Raji (cell line): Measurements from ENCODE around the gene PEX10.

Experiments
- POLR2A ChIP-seq: IDR thresholded peaks from 2 replicates; pipeline ENCODE4 v1.6.1; 2011; ENCODE audit warnings: low read depth, low read length, control low read depth; ENCODE audit not compliant: insufficient read depth

Gene PEX10

DNA sequence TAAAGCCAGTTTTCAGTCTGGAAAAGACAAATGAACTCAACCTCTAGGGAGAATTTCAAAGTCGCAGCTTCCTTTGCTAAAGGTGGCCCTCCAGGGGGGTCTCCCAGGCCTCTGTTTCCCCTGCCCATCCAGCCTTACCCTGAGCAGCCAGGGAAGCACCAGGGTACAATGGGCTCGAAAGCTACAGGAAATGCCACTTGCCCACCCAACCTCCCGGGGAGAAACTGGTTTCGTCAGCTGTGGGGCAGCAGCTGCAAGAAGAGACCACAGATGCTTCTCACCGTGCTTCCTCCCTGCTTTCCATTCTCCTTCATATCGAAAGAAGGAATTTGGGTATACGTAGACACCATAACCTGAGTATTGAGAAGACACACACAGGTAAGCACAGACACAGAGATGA lies 22.7 kb downstream of the PEX10 start:
- no peak for TF ChIP-seq POLR2A

GRCh38 chr1:2388004-2388913 lies 24.1 kb downstream of the PEX10 start:
- TF ChIP-seq POLR2A: no peak

DNA sequence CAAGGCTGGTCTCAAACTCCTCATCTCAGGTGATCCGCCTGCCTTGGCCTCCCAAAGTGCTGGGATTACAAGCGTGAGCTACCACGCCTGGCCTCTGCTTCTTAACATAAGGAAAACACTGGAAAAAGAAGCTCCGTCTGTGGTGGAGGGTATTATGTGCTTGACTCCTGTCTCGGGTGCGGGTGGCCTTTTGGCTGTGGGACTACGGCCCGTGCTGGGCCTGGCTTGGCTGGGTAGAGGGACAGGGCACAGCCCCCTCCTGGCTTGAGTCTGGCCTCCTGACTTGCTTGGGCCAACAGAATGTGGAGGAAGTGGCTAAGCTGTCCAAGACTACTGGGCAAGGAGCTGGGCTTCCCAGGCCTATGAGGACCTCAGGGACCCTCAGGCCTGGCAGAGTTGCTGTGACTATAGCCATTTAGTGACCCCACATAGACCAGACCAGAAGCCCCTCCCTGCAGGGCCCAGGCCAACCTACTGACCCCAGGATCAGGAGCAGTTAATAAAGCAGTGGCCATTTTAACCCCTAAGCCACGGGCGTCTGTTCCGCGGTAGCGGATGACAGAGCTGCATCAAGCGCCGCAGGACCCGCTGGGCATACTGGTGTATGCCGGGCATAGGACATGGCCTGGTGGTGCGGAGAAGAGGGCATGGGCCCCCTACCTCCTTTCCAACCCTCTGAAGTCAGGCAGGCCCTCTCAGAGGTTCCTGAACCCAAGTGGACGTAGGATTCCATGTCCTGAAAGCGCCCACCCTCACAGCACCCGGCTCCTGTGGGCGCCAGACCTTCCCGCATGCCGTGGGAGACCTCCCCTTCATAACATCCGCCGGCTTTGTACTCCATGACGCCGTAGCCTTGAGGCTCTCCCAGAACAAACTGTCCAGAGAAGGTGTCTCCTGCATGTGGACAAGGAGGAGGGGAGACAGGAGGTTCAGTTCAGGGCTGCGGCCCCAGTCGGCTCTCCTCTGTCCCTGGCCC lies 25.4 kb downstream of the PEX10 start:
- TF ChIP-seq POLR2A: no peak

GRCh38 chr1:2385606-2386280 lies 26.6 kb downstream of the PEX10 start:
- TF ChIP-seq POLR2A: 0 out of 2 replicates have a peak, but pooled peaks have one; percentile 4

- no peak; the same call in 1 of the 2 replicates for TF ChIP-seq POLR2A
These were observed 27.4 kb downstream of the PEX10 start for GRCh38 chr1:2384941-2385481.

DNA sequence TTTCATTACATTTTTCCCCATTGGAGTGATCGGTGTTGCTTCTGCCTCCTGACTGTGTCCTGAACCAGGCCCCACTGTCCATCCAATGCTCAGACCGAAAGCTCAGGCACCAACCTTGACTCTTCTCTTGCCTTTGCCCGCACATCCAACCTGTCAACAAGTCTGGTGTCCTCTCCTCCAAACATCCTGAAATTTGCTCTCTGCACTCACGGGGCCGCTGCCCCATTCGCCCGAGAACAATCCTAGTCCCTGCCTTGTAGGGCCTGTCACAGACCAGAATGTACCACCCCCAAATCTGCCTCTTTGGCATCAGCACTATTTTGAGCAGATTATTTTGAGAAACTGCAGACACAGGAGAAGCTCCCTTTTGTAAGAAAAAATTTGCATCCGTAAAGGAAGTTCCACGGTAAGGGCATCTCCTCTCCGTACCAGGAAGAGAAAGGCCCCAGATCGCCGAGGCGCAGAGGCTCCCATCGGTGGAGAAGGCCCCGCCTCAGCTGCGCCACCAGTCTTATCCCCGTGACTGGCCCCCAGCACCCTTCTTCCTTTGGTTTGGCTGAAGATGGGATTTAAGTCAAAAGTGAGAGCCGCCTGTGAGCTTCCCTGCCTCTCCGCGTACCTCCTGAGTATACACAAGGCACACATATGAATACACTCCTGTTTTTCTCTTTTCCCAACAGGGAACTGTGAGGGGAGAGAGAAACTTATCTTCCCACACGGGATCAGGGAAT lies 28.1 kb downstream of the PEX10 start:
- no peak for TF ChIP-seq POLR2A

- TF ChIP-seq POLR2A: no peak
These were observed 28.8 kb downstream of the PEX10 start for GRCh38 chr1:2383576-2383975.

DNA sequence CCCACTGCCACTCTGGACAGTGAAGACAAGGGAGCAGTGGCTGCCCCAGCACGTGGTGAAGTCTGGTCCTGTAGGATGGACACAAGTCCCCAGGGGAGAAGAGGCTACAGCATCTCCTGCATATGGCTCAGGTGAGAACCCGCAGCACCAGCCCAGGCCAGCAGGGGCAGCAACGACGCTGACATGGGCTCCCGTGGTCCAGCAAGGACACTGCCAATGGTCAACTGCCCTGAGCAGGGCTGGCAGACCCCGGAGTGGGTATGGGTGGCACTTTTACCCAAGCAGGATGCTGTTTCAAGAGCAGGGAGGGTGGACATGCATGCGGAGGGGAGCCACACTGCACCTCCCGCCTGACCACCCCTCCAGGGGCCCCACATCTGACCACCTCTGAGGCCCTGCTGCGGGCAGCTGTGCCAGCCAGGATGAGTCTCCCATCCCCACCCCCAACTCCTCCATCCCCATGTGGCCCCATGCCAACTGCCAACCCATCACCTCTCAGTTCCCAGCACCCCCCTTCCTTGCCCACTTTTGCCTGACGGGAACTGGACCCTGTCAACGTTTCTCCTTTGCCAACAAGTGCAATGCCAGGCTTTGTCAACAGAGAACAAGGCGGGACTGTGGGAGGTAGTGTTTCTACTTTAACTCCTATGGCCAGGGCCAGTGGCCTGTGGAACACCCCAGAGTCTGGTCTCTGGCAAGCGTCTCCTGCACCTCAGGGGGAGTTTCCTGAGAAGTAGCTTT lies 29.6 kb downstream of the PEX10 start:
- 0 out of 2 replicates have a peak, but pooled peaks have one; percentile 15 for TF ChIP-seq POLR2A

DNA sequence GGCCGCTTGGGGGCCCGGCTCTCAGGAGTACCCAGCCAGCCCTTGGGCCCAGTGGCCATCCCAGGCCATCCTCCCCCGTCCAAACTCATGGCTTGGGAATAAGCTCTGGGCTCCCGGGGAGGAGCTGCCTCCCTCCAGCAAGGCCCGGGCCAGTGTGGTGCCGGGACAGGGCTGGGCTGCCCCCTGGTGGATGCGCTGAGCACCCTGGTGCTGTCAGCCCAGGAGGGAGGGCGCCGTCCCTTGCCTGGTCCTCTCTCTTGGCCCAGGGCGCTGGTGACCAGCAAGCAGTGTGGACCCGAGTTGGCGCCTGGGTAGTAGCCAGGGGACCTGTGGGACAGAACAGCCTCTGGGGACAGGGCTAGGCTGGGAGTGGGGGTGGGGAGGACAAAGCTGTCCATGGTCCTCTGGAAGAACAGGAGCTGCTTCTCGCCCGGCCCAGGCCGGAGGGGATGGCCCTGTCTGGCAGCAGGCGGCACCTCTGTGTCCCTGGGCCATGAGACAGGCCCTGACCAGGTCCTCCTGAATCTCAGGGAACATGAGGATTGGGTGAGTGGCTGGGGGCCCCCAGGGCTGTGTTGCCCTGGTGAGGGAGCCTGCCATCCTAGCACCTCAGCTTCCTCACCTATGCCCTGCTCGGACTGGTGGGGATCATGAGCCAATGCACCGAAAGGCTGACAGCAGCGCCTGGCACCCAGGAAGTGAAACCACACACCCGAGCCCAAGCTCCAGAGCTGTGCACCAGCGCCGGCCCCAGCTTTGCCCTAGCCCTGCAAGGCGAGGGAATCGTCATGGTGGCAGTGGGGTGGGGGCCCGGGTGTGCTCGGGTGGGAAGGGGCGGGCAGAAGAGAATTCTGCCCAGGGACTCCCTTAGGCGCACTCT lies 30.4 kb downstream of the PEX10 start:
- TF ChIP-seq POLR2A: no peak

DNA sequence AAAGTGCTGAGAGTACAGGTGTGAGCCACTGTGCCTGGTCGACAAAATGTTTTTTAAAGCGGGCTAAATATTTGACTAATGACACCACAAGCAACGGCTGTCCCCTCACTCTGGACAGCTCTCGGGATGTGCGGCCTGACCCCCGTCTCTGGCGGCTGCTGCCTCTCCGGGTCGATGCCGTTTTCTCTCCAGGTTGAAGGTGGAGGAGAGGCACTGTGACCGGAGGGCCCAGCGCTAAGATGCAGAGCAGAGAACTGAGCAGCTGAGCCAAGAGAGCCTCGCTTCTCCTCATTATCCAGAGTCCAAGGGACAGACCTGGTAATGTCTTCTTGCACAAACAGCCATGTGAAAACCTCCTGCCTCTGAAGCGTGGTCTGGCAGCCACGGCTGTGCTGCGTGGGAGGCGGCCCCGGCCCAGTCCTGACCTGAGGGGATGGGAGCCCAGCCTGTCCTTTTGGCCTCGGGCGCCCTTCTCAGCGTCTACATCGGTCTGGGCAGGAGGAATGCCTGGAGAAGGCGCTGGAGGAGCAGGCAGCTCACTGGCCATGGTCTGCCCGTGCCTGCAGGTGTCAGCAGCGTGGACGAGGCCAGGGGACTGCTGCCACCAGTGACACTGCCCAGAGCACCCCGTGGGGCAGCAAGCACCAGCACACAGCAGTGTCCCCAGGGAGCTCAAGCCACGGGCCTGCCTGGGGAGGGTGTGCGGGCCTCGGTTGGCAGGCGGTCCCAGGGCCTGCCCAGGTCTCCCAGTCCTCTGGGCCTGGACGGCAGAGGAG lies 31.4 kb downstream of the PEX10 start:
- TF ChIP-seq POLR2A: no peak

- TF ChIP-seq POLR2A: no peak
These were observed 32.5 kb downstream of the PEX10 start for GRCh38 chr1:2379733-2380404.

DNA sequence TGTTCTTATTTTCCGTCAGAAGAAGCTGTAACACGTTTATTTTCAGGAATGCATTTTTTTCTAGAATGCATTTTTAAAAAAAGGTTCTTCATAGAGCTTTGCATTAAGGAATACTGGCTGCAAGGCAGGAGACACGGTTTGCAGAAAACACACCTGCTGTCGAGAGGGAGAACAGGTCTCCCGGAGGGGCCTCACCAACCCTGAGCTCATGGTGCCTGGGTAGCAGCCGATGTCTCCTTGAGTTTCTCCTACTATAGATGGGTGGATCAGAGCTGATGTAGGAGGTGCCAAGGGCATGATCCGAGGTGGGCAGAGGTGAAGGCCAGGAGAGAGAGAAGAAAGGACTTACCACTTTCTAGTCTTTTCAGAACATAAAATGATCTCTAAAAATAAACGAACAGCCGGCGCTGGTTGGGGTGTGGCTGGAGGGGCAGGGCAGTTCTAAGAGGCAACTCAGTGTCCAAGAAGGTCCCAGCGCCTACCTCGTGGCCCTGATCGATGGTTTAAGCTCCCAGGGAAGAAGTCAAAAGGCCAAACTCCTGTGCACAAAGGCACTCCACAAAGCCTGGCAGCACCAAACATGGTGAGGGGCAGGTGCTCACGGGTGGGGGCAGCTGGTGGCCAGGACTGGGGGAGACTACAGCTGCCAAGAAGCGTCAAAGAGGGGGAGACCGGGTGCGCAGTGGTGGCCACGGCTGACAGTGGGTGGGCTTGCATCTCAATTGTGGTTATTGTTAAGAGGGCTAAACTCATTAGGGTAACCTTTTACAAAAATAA lies 33.2 kb downstream of the PEX10 start:
- TF ChIP-seq POLR2A: no peak
